ENCODE measurements around the gene TEAD3. TPM values are rescaled to one million over a fixed set of nuclear protein-coding genes. Genes with fewer than 3 reads are reported as not detected.

Gene TEAD3
- polyA plus RNA-seq, 12 donors, result 46.2 to 212 (median 59.5) TPM

DNA sequence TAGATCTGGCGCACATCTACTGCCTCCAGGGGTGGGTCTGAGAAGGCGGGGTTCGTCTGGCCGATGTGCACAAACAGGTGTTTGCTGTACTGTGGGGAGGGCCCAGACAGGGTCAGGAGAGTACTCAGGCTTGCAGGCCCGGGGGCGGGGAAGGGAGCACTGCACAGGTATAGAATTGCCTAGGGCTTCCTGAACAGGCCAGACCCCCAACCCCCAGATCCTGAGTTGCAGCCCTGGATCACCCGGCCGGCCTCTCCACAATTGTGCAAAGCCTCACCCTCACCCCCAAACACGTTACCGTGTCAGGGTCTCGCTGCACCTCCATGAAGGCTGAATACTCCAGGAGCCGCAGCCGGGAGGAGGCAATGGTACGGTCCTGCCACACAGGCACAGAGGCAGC, 20.9 kb downstream of the TEAD3 start:
- DNase-seq, result no peak

DNA sequence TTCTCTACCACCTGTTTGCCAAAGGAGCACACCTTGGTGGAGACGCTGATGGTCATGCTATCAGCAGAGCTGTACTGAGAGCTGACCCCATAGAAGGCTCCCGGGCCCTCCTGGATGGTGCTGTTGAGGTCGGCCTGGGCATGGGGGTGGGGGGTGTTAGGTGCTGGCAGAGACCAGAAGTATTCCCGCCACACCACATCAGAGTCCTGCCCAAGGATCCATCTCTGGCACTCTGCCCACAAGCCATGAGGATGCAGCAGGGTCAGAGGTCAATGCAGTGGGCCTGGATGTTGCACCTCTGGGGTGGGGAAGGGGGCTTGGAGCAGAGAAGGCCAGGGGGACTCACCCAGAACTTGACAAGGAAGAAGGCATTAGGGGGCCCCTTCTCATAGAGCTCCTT, 21.3 kb downstream of the TEAD3 start:
- no peak for DNase-seq

- no peak for DNase-seq
Observed at GRCh38 chr6:35474942-35475570, 21.8 kb downstream of the TEAD3 start.

- DNase-seq, result no peak
Observed at GRCh38 chr6:35474131-35474941, 22.5 kb downstream of the TEAD3 start.

GRCh38 chr6:35473850-35474130, 23.1 kb downstream of the TEAD3 start:
- no peak for DNase-seq

DNA sequence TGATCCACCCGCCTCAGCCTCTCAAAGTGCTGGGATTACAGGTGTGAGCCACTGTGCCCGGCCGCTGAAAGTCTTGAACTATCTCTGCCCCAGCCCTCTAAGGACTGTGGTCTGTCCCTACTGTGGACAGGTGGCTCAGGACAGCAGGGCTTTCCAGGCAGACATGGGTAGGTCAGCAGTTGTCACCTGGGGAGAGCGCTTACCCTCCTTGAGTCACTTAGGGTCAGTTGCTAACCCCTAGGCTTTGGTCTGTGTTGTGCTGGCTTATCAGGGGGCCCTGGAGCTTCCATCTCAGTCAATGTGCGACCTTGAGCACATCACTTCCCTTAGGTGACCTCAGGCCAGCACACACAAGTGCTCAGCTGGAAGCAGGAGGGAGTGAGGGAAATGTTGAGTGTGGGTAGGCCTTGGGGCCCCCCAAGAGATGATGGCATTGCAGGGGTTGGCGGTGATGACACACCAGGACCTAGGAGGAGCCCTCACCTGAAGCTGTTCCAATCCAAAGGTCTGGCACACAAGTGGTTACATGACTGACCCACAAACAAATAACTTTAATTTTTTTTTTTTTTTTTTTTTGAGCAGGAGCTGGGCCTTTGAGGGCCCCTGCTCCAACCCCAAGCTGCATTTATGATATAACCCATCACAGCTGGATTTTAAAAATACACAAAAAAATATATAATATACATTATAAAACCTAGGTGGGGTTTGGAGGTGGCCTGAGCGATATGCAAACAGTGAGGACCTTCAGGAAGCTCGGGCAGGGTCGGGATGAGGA, 23.6 kb downstream of the TEAD3 start:
- DNase-seq, result no peak

DNA sequence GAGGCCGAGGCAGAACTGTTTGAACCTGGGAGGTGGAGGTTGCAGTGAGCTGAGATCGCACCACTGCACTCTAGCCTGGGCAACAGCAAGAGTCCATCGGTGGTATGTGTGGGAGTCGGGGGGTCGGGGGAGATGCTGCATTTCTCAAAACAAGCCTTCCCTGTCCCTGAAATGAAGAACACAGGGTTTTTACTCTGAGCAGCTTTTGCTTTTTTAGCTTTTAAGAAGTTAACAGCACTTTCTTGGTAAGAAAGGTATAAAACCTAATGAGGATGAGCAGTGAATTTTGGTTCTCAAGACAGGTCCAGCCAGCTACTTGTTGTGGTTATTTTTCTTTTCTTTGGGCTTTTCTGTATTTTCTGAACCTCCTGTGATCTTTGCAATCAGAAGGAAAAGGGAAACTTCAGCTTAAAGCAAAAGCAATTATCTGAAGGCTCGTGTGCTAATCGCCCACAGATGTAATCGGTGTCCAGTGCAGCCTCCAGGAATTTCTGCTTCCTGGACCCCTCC, 25.0 kb downstream of the TEAD3 start:
- DNase-seq, result no peak

DNA sequence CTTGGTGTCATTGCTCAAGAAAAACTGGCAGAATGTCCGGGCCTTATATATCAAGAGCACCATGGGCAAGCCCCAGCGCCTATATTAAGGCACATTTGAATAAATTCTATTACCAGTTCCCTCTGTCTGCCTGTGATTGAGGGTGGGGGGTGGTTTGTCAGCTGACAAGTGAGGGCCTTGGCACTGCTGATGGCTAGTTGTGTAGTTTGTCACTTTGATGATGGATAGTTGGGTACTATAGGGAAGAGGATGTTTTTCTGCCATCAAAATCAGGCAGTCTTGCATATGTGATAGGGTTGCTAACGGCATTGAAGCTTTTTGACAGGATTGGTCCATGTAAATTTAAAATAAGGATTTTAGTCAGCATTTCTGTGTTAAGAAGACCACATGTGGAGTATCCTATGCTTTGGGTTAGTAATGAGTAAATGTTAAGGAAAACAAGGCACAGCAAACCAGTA, 26.2 kb downstream of the TEAD3 start:
- no peak for DNase-seq

- no peak for DNase-seq
Observed at GRCh38 chr6:35469751-35470662, 26.9 kb downstream of the TEAD3 start.

- no peak for DNase-seq
Observed at GRCh38 chr6:35468980-35469750, 27.7 kb downstream of the TEAD3 start.

DNA sequence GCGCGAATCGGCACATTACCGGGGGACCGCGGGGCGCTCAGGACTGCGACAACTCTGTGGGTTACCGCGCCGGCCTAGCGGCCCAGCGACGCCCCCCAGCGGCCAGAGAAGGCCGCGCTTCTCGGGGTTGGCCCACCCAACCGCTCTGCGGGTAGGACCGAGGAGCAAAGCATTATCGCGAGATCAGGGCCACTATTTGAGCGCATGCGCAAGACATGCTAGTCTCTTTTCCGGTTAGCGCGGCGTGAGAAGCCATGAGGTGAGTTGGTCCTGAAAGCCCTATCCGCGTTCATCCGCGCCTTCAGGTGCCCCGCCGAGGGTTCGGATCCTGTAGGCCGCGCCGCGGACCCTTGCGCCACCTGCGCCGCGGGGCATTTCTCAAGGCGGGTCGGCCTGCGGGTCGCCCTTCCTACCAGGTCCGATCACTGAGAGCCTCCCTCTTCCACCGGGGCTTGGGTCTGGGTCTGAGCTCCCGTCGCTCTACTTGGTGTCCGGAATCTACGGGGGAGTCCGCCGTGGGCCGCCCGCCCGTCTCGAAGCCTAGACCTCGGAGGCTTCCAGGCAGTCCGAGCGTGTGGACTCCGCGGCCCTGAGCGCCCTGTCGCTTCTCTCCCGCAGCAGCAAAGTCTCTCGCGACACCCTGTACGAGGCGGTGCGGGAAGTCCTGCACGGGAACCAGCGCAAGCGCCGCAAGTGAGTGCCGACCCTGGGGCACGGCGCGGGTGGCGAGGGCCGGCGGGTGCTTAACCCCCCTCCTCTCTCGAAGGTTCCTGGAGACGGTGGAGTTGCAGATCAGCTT, 28.5 kb downstream of the TEAD3 start, which contains the start of gene RPL10A:
Gene RPL10A (plus strand): TSS at position 221 of the 799 bp plus-strand sequence. CDS start 34 bp downstream, at position 255.
- peak; percentile 99 for DNase-seq

DNA sequence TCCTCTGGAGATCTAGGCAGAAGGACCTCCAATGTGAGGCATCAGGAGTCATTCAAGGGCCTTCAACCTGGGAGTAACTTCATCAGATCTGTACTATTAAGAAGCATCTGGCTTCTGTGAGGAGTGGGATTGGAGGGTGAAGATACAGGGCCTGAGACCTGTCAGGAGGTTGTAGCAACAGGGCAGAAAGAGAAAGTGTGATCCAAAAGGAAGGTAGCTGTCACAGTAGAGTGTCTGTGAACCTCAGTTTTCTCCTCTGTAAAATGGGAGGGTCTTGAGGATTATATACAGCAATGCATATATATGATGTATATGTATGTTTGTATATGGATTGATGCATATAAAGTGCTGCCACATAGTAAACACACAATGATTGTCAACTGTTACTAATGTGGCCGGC, 31.2 kb downstream of the TEAD3 start:
- no peak for DNase-seq

DNA sequence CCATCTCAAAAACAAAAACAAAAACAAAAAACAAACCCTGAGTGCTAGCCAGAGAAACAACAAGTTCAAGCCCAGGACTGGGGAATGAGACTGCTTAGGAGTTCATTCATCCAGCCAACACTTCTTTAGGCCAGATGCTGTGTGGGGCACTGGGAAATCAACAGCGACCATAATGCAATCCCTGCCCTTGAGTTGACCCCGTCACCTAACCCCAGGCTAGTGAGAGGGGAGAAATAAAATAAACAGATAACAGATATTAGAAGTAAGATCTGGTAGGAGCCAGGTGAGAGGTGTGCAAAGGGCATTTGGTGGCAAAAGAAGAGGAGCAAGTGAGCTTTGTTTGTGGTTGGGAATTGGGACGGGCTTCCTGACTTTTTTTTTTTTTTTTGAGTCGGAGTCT, 33.6 kb downstream of the TEAD3 start:
- no peak for DNase-seq

DNA sequence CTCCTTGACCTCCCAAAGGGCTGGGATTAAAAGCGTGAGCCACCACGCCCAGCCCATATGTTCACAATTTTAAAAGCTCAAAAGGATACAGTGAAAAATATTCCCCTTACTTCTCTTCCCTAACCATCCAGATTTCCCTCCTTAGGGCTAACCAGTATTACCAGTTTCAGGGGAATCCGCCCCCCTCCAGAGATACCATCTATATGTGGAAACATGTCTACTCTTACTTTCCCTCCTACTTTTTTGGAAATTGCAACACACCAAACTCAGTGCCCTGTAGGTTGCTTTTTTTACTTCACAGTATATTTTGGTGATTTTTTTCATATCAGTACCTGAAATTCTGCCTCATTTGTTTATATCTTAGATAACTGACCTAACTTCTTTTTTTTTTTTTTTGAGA, 35.6 kb downstream of the TEAD3 start:
- DNase-seq, result no peak

DNA sequence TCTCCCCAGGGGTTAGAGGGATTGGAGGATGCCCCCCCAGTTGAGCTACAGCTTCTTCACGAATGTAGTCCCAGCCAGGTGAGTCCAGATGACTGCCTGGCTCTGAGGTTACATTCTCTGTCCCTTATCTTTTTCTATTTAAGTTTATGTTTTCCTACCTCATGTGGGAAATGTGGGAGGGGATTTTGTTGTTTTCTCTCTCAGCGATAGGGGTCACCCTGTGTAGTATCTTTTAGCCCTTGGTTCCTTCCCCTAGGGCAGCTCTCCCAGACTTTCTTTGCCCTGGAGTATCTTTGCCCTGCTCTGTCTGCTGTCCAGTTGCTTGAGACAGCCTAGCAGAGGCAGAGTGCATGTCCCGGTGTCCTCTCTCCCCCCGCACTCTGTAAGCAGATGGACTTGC, 39.0 kb downstream of the TEAD3 start:
- DNase-seq, result no peak

- DNase-seq, result no peak
Observed at GRCh38 chr6:35454391-35455110, 42.3 kb downstream of the TEAD3 start.

DNA sequence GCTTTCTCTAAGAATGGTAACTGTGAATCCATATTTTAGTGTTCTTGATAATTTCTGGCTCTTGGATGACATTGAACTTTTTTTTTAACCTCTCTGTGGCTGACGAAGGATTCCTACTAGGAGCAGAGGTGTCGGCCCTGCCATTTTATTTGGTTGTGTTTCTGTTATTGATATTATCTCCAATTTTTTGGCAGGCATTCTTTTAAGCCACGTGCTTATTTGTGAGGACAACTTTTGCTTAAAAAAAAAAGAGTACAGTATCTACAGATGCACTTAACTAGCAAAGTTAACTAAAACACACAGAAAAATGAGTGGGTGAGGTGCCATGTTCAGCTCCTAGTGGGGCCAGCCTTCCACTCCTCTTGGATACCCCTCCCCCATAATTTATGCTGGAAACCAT, 43.6 kb downstream of the TEAD3 start:
- DNase-seq, result no peak

GRCh38 chr6:35452183-35453090, 44.4 kb downstream of the TEAD3 start, which contains the start of gene FANCE:
Gene FANCE, plus strand, starts transcription at chr6:35452338. Its CDS starts 208 bp downstream, at chr6:35452546.
- peak; percentile 95 for DNase-seq
